GM19397 (cell line): ENCODE measurements around the gene HOXA6.

ENCODE experiments used
- ATAC-seq: cut with Tn5 transposase; IDR thresholded peaks from one replicate; pipeline ENCODE4 v1.9.1; 2021; ENCODE audit warnings: mild to moderate bottlenecking, moderate library complexity; ENCODE audit not compliant: unreplicated experiment

HOXA6 gene

DNA sequence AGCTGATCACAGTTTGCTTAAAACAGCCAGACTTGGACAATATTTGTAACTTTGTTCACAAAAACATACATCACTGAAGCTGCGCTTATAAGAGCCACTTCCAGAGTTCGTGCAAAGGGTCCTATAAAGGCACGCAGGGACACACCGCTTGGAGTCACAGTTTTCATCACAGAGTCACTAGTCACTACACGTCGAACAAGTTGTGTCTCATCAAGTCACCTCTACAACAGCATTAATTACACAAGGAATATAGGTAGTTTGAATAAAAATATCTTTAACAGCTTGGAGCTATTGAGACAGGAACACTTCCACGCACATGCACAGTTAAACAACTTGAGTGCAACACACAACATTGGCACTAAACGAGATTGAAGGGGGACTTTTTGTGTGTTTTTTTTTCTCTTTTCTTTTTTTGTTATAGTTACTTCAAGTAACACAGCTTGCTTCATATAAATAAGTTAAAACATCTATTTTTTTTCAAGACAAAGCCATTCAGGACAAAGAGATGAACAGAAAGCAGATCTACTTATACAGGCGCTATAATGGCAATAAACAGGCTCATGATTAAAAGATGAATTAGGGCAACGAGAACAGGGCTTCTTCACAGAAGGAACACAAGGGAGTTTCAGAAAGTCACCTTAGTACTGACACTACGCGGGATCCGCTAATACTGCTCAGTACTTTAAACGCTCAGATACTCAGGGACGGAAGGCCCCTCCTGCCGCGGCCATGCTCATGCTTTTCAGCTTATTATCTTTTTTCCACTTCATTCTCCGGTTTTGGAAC lies 6.2 kb downstream of the HOXA6 start:
- ATAC-seq, result no peak

DNA sequence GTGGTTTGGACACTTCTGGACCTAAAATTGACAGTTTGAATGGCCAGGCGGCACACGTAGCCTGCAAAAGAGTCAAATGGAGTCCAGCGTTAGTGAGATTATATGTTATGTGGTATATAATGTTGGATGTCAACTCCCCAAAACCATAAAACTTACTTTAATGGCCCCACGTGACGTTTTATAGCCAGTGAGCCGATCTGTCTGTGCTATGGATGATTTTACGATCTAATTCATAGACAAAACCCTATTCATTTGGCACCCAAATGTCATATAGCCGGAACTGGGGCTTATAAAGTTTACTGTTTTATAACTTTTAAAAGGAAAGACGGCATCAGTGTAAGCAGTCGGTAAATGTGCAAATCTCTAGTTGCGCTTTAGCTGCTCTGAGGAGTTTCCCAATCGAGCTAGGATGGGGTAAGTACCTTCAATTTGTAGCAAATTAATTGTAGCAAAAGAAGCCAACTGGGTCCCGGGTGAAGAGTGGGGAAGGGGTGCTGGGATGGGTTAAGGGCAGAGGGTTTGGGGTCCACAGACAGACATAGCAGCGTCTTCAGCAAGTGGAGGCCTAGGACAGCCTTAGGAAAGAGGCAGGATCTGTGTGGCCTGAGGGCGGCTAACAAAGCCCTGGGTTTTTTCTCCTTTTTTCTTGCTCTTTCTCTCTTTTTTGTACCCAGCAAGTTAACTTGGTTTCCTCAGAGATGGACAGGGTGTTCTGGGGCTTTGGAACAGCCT lies 7.3 kb downstream of the HOXA6 start:
- no peak for ATAC-seq

DNA sequence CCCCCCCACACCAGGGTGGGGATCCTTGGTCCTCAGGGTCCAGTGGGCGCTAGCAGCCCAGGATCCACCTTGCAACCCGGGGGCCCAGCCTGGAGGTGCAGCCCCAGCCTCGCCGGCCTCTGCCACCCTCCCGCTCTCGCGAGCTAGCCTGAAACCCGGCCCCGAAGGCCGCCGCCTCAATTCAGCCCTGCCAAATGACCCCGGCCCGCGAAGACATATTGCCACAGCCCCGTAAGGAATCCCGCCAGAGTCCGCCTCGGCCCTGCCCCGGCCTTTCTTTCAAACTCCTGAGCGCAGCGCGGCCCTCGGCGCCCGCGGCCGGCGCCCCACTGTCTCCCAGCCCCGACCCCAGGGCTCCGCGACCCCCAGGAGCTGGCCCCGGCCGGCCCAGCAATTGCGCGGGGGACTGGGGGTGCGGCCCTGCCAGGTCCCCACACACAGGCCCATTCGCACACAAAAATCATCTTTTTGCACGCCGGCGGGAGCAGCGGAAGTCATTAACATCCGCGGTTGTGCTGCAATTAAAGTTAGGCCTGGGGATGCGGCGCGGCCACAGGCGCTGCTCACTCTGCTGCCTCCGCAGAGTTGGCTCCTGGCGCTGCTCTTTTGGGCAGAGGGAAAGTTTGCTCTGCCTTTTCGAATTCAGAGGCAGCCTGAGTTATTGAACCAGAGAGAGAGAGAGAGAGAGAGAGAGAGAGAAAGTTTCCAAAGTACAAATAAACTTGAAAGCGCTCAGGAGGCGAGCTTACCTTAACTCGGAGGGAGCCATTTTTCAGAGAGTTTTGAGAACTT lies 8.0 kb downstream of the HOXA6 start:
- ATAC-seq, result no peak

DNA sequence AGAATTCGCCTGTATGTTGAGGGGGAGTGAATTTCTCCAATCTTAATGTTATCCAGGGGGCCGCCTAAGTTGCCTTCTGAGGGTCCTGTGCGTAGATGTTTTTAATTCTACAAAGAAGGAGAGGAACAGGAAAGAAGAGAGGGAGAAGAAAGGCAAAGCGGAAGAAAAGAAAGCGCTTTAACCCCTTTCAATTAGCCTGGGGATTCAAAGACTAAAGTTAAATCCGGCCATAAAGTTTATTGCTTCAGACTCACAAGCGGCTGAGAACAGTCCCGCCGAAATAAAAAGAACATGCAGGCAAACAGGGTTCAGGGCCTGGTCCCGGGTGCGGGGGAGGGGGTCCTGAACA lies 8.6 kb downstream of the HOXA6 start:
- no peak for ATAC-seq

DNA sequence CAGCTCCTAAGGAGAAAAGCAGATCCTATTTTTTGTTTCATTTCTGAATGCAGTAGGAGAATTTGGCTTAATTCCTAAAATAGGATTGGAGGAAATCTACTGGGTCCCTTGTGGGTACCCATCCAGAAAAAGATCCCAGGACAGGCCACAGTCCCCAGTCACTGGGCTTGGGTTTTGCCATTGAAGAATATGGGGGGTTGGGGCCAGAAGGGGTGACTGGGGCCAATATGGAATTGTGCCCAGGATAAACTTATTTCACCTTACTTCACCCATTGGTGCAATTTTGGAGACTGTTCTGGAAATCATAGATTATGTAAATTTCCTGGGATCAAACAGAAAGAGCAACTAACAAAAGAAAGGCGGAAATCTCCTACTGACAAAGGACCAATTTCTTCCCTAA lies 9.1 kb downstream of the HOXA6 start:
- ATAC-seq, result no peak

DNA sequence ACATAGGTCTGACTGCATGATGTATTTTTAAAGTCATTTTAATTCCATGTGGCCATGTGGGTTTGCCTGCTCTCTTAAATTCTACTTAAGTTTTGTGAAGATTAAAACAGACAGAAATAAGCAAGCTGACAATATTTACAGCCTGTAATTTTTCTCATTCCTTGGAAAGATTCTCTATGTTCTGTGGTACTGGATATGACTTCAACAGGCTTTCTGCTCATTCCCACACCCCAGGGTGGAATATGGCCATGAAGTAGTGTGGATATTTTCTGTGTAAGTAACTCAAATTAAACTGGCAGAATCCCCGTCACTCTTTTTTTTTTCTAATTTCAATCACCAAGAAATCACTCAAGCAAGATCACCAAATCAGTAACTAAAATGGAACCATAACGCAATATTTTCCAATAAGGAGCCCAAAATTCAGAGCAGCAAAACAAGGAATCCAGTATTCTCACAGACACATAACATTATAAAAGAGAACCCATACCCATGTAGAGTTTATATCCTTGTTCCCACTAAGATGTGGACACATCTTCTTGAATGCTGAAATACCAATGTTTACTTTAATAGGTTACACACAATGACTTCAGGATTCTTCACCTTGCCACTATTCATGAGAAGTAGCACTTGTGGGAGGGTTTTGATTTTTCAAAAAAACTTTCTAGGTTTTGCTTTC lies 9.8 kb downstream of the HOXA6 start:
- no peak for ATAC-seq

DNA sequence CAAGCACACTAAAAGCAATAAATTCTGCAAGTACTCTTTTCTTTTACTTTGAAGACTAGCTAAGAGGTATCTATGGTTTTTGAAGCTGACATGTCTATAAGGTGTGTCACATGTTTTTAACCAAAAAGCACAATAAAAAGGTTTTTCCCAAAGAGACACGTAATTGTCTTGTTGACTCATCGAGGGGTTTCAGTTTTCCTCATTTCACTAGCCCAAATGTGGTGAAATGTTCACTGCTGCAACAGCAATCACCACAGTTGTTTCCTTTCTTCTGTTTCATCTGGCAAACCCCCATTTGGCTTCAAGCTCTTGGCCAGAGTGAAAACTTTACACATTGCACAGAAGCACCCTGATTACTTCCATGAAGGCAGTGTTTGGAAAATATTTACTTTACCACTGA lies 13.2 kb downstream of the HOXA6 start:
- no peak for ATAC-seq

DNA sequence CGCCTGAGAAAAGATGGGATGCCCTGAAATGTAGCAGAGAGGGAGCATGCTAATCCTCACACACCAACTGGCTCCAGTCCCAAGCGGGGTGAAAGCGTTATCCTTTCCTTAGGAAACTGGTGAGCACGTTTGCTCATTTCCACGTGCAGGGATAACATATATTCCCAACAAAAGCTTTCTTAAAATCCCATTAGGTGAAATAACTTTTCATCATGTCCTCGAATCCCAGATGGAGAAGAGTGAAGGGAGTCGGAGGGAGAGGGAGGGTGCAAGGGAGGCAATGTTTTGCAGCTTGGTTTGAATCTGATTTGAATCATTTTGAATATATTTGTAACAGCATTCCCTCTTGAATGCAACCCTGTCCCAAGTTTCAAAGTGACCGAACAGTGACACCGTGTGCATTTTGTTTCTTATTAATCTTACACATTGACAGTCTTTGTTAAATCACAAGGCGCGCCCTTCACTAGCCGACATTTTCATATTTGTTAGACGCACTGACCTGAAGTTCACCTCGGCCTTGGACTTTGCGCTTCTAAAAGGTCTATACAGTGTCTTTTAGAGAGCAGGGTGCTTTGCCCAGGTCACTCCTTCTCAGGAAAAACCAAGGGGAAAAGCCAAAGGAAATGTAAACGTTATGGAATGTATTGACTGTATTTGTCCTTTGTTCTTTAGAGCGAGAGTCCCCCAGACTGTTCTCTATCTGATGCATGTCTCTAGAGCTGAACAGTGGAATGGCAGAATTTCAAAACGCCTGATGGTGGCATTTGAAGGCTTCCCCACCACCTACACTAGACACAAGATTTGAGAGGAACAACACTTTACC lies 14.0 kb downstream of the HOXA6 start:
- no peak for ATAC-seq

DNA sequence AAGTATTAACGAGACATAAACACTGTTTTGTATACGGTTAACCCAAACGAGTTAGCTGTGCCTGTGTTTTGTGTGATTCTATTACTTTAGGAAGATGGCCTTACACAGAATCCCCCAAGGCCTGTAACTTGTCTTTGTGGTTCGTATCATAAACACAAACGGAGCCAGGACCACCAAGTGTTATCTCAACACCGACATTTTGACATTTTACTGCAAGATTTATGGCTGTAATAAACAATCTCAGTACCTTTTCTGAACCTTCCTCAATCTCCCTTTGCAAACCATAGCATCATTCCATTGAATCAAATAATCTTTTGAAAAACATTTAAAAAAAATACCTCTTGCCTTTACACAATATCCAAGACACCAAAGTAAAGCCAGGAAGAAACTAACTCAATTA lies 14.6 kb downstream of the HOXA6 start:
- no peak for ATAC-seq

DNA sequence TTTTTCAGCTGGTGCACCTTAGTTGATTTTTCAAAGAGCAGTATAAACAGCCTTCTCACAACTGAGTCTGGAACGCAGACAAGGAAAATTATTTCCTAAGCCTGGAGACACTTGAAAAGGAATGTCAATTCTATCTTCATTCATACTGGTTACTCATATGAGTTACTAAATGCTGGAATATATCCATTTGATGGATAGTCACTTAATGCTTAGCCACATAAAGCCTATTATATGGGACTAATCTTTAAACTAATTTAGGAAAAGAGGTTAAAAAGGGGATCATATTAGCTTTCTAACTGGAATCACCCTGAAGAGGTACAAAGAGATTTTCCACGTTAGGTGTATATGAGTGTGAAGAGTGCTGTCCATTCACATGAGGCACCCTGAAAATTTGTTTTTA lies 15.4 kb downstream of the HOXA6 start:
- no peak for ATAC-seq

DNA sequence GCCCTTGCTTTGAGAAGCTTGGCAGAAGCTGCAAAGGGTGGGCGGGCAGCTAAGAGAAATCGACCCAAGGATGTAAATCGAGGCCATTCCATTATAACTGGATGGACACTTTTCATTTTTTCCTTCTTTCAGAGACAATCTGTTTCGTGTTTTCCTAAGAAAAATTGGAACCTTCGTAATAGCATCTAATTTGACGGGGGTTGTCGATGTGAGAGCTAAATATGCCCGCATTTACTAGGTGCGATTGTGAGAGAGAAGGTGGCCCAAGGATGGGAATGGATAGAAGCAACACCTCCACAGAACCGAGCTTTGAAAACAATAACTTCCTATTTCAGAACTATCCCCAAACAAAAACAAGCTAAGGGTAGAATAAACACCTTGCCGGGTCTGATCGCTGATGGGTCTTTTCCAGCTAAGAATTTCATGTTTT lies 16.2 kb downstream of the HOXA6 start:
- no peak for ATAC-seq

DNA sequence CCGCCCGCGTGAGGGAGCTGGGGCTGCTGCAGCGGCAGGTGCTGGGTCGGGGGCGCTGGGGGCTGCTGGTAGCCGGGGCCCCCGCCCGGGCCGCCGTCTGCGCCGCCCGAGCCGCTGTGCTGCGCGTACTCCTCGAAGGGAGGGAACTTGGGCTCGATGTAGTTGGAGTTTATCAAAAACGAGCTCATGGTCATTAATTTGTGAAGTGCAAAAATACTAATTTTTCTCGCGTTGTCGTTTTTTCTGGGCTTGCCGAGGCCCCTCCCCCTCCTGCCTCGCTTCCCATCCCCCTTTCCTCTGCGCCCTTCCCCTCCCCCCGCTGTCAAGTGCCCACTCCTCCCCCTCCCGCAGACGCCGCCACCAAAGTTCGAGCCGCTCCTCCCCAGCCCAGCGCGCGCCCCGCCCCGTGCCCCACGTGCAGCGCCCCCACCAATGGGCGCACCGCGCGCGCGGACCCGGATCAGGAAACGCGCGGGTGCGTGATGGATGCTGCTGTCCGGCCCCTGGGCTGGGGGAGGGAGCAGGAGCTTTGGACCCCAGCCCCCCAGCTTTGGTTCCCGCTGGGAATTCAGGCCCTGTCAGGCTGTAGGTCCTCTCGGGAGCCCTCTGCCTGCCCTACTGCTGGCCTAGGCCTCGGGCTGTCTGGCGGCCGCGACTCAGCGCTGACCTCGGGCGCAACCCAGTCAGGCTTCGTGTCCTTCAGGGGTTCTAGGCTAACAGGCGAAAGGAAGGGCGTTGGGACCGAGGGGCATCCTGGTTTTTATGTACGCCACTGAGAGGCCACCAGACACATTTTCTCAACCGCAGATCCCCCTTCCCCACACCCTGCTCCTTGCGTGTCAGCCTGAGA lies 16.8 kb downstream of the HOXA6 start, which contains the start of gene HOXA4:
TSS of gene HOXA4 (minus strand) at position 218 of the 850 bp plus-strand sequence. CDS start at position 194, 24 bp downstream.
- ATAC-seq, result no peak

DNA sequence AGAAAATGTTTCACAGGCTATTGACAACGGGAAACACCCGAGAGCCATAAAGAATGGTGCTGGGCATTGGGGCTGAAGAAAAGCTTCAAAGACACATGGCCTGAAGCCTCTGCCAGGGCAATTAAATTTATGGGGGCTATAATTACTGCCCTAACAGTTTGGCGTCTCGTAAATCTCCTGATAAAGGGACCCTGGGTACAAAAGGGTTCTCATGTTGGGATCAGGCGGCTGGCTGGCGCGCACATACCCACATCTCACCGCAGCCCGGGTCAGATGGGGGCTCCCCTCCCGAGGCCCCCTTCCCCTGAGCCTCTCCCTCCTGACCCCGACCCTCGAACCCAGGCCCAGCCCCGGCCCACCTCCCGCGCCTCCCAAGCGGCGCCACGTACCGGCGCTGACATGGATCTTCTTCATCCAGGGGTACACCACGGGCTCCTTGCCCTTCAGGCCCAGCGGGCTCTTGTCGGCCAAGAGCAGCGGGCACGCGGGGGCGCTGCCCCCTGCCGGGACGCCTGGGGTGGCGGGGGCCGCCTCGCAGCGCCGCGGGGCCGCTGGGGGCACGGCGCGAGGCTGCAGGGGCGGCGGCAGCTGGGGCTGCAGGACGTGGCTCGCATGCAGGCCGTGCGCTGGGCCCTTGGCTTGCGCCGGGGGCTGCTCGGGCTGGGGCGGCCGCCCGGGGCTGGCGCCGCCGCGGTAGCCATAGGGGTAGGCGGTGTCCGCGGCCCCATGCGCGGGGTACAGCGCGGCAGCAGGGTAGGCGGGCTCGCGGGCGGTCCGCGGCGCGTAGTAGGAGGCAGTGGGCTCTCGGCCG lies 17.6 kb downstream of the HOXA6 start:
- ATAC-seq, result no peak

DNA sequence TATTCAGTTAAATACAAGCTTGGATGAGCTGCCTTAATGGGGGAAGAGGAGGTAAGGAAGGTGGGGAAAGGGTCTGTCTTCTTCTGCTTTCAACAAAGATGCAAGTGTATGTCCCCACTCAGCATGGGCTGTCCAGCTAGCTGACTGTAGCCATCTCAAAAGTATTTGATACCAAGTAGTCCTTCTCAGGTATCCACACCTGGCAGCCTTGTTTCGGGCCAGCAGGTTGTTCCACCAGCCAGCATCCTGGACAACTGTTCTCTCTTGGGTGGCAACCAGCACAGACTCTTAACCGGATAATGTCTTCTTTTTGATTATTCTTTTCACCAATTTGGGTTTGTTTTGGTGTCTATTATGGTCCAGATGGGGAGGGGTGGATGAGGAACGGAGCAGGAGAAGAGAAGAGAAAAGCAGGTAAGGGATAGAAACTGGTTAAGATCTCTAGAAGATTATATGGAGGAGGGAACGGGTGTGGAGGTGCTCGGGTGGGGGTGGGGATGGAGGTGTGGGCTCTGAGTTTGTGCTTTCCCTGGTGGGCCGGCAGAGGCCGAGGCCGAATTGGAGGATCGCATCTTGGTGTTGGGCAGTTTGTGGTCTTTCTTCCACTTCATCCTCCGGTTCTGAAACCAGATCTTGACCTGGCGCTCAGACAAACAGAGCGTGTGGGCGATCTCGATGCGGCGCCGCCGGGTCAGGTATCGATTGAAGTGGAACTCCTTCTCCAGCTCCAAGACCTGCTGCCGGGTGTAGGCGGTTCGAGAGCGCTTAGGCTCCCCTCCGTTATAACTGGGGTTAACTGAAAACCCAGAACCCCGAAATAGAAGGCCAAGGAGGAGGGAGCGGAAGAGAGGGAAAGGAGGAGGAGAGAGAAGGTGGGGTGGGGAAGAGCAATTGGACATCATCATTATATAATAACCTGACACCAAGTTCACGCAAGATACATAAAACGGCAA lies 18.5 kb downstream of the HOXA6 start:
- ATAC-seq, result no peak

DNA sequence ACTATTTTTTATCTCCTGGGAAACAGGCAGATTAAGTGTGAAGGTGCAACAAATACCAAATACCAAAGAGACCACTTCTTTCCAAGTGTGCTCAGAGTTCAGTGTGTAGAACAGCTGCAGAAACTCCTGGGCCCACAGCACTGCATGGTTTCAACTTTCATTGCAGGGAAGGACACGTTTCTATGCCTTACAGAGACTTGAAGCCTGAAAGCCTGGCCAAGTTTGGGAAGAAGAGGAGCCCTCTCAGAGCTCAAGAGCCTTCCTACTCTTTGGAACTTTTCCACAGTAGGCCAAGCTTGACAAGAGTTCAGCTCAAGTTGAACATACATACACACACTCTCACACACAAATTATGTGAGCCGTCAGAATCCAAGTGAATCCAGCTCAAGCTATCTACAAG lies 19.5 kb downstream of the HOXA6 start:
- no peak for ATAC-seq

DNA sequence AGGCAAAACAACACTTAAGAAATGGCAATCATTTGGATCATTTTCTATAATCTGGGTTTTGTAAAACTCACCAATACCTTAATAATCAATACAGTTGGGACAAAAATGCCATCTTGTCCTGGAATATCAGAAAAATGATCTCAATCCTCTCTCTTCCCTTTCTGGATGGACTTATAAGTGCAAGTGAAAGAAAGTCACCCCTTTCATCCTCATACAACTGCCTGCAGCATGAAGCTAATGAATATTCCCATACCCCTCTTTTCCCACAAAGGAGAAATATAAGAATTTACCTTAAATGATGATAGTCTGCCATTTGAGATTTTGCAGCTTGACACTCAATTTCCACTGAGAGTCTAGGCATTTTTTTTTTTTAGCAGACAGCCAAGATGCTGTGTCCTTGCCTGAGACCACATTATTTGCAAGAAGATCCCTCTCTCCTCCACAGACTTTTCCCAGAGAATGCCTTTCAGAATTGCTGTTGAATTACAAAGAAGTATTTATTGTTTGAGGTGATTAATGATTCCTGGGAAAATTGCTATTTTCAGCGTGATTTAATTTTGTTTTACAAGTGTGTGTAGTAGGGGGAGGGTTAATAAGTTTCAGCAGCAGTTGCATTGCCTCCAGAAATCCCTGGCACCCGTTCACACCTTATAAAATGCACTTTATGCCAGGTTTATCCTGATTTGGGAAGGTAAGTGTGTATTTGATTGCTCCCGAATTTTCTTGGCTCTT lies 20.8 kb downstream of the HOXA6 start:
- no peak for ATAC-seq

DNA sequence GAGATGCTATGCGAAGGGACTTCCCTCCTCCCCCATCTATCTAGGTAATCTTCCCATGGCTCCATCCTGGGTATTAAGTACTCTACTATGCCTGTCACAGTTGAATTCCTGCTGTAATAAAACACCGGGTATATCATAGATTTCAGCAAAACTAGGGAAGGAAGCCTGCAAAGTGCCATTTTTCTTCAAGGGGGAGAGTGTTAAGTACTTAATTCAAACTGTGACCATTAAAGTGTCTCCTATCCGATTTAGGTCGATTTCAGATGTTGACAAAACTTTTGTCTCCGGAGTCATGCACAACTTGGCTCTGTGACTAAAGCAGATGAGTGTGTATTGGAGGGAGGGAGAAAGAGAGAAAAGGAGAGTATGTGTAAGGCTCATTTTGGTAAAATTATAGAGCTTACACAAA lies 21.6 kb downstream of the HOXA6 start:
- ATAC-seq, result no peak
